Astrocyte of the cerebellum (primary cell): ENCODE measurements around the gene GPBP1.
"Not testable (repeated sequence)": the region's sequence is repeated elsewhere in the genome, so short reads cannot be mapped to it uniquely, and the experiment has no call there.

ENCODE experiments used
- DNase-seq: peaks from one replicate; pipeline ENCODE4 v3.0.0-alpha.2; 2011; ENCODE audit warnings: low read depth
- H3K4me3 ChIP-seq: 2 replicates; pipeline ENCODE4 v1.5.1; 2011; ENCODE audit warnings: mild to moderate bottlenecking, low read depth, low read length, moderate library complexity
- in situ Hi-C: cut with HindIII; loops from 2 replicates; pipeline ENCODE4 v1.10.0; 2017; ENCODE audit warnings: low sequenced_read_pairs
- TF ChIP-seq, protein P1 (sequence below): IDR thresholded peaks from 2 replicates; pipeline ENCODE4 v1.5.1; 2012; ENCODE audit warnings: low read length, low read depth, moderate library complexity, mild to moderate bottlenecking; ENCODE audit errors: missing control alignments

Gene GPBP1

DNA sequence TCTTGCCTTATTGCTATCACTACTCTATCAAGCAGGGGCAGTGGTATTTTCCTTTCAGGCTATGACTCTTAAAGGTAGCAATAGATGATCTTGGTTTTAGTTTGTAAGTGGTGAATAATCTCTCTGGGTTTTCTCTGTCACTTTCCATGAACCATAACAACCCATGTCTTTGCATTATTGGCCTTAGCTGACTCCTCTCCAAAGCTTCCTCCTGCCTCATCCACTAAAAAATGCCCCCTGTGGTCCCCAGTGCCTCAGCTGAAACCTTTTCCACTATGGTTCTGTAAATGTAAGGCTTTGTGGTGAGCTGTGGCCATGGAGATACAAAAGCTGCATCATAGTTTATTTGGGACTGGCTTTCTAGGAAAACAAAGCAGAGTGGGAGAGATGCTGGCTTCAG is 128.8 kb downstream of the GPBP1 start:
- DNase-seq, result peak; percentile 88
- TF ChIP-seq, protein P1, sequence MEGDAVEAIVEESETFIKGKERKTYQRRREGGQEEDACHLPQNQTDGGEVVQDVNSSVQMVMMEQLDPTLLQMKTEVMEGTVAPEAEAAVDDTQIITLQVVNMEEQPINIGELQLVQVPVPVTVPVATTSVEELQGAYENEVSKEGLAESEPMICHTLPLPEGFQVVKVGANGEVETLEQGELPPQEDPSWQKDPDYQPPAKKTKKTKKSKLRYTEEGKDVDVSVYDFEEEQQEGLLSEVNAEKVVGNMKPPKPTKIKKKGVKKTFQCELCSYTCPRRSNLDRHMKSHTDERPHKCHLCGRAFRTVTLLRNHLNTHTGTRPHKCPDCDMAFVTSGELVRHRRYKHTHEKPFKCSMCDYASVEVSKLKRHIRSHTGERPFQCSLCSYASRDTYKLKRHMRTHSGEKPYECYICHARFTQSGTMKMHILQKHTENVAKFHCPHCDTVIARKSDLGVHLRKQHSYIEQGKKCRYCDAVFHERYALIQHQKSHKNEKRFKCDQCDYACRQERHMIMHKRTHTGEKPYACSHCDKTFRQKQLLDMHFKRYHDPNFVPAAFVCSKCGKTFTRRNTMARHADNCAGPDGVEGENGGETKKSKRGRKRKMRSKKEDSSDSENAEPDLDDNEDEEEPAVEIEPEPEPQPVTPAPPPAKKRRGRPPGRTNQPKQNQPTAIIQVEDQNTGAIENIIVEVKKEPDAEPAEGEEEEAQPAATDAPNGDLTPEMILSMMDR, result no peak
- in situ Hi-C loops, result loop anchor here (5.0 to 25.0 kb wide), 2 partner anchors 40 to 185 kb away; partner anchors contain the start of gene ACTBL2
- H3K4me3 ChIP-seq, result no peak overlapping the region

DNA sequence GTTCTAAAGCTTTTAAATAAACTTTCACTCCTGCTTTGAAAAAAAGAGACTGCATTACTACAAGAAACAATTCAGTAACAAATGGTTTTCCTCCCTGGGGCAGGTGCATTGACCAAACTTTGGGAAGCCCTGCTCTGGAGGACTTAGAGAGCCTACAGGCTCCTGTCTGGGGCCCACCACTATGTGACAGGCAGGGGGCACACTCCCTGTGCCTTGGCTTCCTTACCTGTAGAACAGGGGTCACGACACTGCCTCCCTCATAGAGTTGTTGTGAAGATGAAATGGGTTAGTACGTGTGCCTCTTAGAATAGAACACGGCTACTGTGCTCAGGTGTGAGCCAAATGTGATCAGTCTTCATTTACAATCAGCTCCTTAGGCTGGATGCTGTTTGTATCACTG is 130.1 kb downstream of the GPBP1 start:
- TF ChIP-seq, protein P1, result peak; percentile 8
- in situ Hi-C loops, result loop anchor here (5.0 to 25.0 kb wide), 2 partner anchors 38 to 183 kb away; partner anchors contain the start of gene ACTBL2
- H3K4me3 ChIP-seq, result no peak overlapping the region
- no peak for DNase-seq

DNA sequence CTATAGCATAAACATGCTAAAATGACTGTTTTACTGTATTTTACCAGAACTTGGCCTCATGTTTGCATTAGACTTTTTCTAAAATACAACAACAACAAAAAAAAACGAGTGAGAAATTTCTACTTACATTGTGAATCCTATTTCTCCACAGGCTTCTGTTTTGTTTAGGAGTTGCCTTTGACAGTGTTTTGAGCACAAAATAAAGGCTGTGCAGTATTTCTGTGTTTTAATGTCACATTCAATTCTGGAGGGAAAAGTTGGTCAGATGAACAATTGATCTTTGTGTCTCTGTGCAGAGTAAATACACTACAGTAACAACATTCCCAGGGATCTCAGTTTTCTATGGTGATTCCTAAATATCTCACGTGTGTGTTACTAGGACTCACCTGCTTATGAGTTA is 131.1 kb downstream of the GPBP1 start:
- TF ChIP-seq, protein P1, result no peak

DNA sequence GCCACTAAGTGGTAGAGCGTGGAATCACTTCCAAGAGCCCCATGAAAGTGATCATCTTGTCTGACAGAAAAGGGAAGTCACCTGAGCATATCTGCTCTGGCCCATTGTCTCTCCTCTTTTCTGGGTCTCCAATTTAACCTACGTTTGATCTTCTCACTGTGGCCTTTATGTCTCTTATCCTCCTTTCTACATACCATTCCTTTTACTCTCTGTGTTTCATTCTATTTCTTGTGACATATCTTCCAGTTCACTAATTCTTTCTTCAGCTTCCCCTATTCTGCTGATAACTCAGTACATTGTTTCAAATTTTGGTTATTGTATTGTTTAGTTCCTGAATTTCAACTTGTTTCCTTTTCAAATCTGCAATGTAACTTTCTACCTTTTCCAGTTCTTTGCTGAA is 132.5 kb downstream of the GPBP1 start:
- in situ Hi-C loops, result loop anchor here (25.0 kb wide), 1 partner anchor 181 kb away; the partner anchor contains the start of gene ACTBL2
- H3K4me3 ChIP-seq, result no peak overlapping the region
- DNase-seq, result no peak
- TF ChIP-seq, protein P1, result no peak

More for the DNA sequence above, 131.1 kb downstream of the GPBP1 start:
- DNase-seq, result no peak
- in situ Hi-C loops, result loop anchor here (5.0 to 25.0 kb wide), 2 partner anchors 37 to 182 kb away; partner anchors contain the start of gene ACTBL2
- no peak overlapping the region for H3K4me3 ChIP-seq

DNA sequence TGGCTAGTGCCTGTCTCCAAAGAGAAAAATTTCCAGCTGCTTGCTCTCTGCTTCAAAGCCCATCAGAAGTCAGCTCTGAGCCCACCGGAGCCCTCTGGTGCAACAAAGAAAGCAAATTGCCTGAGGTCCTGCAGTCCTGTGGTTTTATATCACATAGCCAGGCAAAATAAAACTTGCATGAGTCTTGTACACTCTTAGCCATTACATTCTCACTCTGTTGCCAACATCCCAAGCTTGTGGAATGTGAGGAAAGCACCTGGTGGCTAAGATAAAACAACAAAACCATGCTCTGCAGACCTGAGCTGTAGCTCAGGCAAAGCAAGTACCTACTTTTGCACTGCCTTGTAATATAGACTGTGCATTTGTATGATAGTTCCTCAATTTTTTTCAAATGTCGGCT is 133.7 kb downstream of the GPBP1 start:
- peak; percentile 78 for DNase-seq
- in situ Hi-C loops, result loop anchor here (25.0 kb wide), 1 partner anchor 180 kb away; the partner anchor contains the start of gene ACTBL2
- TF ChIP-seq, protein P1, result no peak
- H3K4me3 ChIP-seq, result no peak overlapping the region

DNA sequence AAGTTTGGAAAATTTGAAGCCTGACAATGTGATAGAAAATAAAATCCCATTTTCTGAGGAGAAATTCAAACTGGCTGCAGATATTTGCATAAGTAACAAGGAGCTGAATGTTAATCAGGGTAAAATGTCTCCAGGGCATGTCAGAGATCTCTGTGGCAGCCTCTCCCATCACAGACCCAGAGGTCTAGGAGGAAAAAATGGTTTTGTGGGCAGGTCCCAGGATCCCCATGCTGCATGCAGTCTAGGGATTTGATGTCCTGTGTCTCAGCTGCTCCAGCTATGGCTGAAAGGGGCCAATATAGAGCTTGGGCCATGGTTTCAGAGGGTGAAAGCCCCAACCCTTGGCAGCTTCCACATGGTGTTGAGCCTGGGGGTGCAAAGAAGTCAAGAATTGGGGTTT is 135.2 kb downstream of the GPBP1 start:
- H3K4me3 ChIP-seq, DNase-seq: not testable (repeated sequence)
- in situ Hi-C loops, result loop anchor here (25.0 kb wide), 1 partner anchor 178 kb away; the partner anchor contains the start of gene ACTBL2

DNA sequence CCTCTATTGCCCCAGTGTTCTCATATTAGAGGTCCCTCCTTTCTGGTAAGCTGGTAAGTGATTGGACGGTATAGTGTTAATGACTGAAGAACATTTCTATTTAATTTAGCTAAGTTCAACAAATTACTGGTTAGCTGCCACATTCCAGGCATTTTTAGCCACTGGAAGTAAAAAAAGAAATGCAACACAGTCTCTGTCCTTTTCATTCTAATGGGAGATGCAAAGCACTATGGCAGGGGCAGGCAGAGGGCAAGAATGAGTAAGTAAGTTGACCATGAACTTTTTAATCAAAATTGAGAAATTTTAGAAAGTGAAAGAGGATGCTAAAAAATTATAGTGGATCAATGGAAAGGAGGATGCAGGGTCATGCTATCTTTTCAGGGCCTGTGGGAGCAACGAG is 137.4 kb downstream of the GPBP1 start:
- no peak overlapping the region for H3K4me3 ChIP-seq
- DNase-seq, result no peak
- in situ Hi-C loops, result loop anchor here (25.0 kb wide), 1 partner anchor 176 kb away; the partner anchor contains the start of gene ACTBL2
- TF ChIP-seq, protein P1, result no peak
